Measurements from ENCODE around the gene GMDS.

GMDS gene

DNA sequence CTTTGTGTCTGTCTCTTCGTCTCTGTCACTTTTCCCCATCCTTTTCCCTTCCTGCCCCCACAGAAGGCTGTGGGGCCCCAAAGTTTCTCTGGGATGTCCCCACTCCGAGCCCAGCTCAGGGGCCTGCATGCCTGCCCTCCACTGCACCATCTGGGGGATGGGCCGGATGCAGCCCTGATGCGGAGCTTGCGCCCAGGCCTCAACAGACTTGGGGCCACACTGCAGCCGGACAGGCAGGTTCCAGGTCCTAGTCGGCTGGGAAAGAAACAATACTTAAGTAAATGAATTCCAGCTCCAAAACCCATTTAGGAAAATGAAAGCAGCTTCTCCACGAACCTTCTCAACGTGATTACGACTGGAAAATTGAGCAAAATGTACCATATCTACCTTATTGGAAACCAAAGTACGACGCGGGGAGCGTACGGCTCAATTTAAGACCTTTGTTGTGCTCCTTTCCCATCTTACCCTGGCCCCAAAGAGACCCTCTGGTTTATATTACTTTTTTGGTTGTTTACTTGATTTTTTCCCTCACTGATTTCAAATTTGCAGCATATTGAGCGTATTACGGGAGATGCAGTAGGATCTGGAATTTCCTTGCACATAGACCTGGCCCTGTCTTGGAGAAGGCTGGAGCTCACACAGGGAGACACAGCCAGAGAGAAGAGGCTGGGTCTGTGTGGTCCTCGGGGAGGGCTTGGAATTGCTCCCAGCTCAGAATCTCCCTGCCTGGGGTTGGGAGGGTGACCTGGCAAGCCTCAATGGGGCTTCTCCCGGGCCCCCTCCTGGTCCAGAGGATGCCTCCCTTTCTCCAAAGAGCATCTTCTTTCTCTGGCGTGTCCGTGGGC, 627.7 kb downstream of the GMDS start:
- DNase-seq, result no peak

DNA sequence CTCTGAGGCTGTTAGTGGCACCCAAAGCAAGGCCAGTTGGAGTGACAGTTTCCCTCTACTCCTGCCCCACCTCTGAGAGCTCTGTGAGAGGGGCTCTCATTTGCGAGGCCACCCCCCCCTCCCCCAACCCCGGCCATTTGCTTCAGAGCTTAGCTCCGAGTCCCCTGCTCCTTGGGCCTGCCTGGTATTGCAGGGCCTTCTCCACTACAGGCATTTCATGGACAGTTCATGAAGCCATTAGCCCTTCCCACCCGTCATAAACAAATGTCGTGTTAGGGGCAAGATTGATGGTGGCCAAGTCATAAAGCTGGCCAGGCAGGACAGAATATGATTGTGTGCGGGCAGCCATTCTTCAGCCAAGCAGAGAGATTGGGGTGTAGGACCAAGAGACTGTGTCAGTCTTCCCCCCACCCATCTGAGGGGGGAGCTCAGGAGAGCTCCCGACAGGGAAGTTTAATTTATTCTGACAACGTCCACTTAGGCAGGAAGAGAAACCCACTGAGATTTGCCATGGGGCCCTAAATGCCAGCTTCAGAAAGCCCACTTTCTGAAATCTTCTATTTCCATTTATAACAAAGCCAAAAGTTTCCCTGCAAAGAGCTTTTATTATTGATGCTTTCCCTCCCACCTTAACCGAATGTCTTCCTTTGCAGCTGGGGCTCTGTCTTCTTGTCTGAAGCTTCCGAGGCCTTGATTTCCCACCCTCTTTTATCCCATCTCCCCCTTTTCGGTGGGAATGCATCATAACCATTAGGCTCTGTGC, 628.5 kb downstream of the GMDS start:
- no peak for DNase-seq

- no peak for DNase-seq
Measured at GRCh38 chr6:1615853-1616420, 629.5 kb downstream of the GMDS start.

GRCh38 chr6:1615151-1615852, 630.1 kb downstream of the GMDS start:
- DNase-seq, result no peak

DNA sequence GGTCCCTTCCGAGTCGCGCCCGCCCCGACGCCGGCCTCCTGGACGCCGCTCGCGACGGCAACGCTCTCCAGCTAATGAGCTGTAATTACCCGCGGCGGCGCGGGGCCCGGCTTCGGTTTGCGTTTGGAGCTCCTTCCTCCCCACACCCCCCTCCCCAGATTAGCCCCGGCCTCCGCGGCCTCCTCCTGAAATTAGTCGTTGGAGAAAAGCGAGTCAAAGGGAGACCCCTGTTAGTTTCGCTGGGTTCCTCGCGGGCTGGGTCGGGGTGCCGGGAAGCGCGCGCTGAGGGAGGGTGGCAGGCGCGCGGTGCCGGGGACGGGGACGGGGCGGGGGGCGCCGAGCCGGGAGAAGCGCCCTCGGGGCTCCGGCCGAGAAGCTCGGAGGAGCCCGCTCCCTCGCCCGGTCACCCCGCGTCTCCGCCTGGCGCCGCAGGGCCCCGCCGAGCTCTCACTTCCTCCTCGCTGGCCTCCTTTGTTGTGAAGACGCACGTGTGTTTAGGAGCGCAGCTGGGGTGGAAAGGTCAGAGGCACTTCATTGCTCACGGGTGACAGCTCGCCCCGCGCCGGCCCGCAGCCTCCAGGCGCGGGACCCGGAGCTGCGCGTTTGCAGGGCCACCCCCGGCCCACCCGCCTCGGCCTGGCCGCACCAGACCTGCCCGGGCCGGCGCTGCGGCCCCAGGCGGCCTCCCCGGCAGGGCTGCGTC, 630.8 kb downstream of the GMDS start:
- no peak for DNase-seq

GRCh38 chr6:1613688-1614447, 631.5 kb downstream of the GMDS start:
- no peak for DNase-seq

GRCh38 chr6:1613346-1613687, 632.1 kb downstream of the GMDS start:
- no peak for DNase-seq

- DNase-seq, result no peak
Measured at GRCh38 chr6:1612974-1613306, 632.5 kb downstream of the GMDS start.

GRCh38 chr6:1612299-1612973, 633.0 kb downstream of the GMDS start:
- DNase-seq, result no peak

DNA sequence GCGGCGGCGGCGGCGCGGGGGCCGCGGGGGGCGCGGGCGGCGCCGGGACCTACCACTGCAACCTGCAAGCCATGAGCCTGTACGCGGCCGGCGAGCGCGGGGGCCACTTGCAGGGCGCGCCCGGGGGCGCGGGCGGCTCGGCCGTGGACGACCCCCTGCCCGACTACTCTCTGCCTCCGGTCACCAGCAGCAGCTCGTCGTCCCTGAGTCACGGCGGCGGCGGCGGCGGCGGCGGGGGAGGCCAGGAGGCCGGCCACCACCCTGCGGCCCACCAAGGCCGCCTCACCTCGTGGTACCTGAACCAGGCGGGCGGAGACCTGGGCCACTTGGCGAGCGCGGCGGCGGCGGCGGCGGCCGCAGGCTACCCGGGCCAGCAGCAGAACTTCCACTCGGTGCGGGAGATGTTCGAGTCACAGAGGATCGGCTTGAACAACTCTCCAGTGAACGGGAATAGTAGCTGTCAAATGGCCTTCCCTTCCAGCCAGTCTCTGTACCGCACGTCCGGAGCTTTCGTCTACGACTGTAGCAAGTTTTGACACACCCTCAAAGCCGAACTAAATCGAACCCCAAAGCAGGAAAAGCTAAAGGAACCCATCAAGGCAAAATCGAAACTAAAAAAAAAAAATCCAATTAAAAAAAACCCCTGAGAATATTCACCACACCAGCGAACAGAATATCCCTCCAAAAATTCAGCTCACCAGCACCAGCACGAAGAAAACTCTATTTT, 633.7 kb downstream of the GMDS start:
- no peak for DNase-seq

- no peak for DNase-seq
Measured at GRCh38 chr6:1611322-1611571, 634.2 kb downstream of the GMDS start.

- no peak for DNase-seq
Measured at GRCh38 chr6:1610497-1611321, 634.7 kb downstream of the GMDS start.

- DNase-seq, result no peak
Measured at GRCh38 chr6:1609648-1610496, 635.5 kb downstream of the GMDS start, which contains the start of gene FOXC1. TSS of gene FOXC1 (plus strand) at chr6:1609915. CDS start at chr6:1610446, 531 bp downstream.

GRCh38 chr6:1609041-1609647, 636.3 kb downstream of the GMDS start:
- DNase-seq, result no peak

- DNase-seq, result no peak
Measured at GRCh38 chr6:1608222-1609040, 637.0 kb downstream of the GMDS start.

DNA sequence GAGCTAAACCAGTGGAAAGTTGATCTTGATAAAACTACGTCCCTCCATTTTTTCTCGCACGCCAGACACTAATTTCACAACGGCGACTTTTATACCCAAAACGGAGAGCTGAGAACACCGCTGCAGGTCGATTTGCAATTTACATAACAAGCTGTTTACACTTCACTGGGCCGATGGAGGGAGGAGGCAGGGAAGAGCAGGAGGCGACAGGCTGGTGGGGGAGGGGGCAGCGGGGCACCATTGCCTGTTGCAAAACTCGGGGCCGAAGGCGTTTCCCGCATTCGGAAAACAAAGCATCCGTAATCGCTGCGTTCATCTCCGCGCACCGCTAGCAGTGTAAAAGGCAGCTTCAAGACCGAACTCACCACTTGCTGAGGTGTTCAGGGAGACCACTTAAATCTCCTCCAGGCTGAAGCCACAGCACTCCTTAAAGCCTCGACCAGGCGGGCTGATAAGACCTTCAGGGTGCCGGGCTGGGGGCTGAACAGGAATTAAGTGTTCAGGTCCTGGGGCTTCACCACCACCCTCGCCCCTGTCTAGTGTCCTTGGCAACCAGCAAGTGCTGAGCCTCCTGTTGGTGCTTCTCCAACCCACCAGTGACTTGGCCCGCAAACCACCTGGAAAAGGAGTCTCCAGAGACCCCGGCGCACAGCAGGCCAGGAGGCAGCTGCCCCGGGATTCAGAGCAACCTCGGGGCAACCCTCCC, 637.7 kb downstream of the GMDS start:
- no peak for DNase-seq
